ENCODE results near the gene ATP12A.

DNA sequence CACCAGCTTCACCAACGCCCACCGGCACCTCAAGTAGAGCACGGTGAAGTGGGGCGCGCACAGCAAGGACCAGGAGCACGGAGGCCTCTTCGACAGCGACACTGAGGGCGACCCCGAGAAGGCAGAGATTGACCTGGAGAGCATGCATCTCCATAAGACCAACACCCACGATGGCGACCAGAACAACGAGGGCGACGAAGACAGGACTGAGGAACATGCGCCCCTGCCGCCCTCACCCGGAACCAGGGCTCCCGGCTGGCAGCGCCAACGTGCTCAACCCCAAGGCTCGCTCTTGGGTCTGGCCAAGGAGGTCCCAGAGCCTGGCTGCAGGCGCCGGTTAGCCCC lies 65.3 kb downstream of the ATP12A start:
- TF ChIP-seq, protein P1, sequence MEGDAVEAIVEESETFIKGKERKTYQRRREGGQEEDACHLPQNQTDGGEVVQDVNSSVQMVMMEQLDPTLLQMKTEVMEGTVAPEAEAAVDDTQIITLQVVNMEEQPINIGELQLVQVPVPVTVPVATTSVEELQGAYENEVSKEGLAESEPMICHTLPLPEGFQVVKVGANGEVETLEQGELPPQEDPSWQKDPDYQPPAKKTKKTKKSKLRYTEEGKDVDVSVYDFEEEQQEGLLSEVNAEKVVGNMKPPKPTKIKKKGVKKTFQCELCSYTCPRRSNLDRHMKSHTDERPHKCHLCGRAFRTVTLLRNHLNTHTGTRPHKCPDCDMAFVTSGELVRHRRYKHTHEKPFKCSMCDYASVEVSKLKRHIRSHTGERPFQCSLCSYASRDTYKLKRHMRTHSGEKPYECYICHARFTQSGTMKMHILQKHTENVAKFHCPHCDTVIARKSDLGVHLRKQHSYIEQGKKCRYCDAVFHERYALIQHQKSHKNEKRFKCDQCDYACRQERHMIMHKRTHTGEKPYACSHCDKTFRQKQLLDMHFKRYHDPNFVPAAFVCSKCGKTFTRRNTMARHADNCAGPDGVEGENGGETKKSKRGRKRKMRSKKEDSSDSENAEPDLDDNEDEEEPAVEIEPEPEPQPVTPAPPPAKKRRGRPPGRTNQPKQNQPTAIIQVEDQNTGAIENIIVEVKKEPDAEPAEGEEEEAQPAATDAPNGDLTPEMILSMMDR (IDR thresholded peaks at IDR 0.05; ENCODE audit: poor library complexity) = no peak
- TF ChIP-seq EZH2 (IDR thresholded peaks at IDR 0.05; ENCODE audit: borderline replicate concordance) = no peak

All from hepatocyte (in vitro differentiated cells).